NCI-H2227 (cell line): ENCODE data around the gene AFF3.
A peak's percentile ranks its signal among the peaks of the same experiment; 100 is the strongest.
"Not testable (repeated sequence)": the region's sequence is repeated elsewhere in the genome, so short reads cannot be mapped to it uniquely, and the experiment has no call there.

Experiments used
- DNase-seq: peaks from one replicate; lab custom pipeline; 2025; ENCODE audit not compliant: unreplicated experiment; lab: John Stamatoyannopoulos, UW

The AFF3 gene

GRCh38 chr2:99772591-99773331 is 369.6 kb downstream of the AFF3 start:
- DNase-seq: no peak

DNA sequence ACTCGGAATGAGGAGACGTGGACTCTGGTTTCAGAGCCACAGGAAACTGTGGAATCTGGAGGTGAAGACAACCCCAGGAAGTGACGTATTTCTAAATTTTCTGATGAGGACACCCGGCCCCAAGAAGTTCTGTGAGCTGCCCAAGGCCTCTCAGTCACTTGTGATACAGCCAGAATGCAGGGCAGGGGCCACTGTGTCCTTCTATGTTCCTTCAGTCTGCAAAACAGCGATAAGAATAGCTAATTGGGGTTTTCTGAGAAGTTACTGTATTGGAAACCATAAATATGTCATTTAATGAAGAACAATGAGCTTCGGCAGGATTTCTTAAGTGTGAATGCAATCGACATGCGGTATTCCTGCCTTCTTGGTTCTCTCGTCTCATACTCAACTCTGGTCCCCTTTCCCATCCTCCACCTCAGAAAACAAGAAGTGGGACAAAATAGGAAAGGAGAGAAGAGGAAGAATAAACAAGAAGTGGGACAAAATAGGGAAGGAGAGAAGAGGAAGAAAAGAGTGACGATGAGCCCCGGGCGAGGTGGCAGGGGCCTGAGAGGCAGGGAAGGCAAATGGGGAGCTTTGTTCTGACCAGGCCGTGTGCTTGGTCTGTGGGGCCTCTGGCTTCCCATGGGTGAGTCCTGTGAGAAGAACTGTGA is 370.6 kb downstream of the AFF3 start:
- DNase-seq: no peak

DNA sequence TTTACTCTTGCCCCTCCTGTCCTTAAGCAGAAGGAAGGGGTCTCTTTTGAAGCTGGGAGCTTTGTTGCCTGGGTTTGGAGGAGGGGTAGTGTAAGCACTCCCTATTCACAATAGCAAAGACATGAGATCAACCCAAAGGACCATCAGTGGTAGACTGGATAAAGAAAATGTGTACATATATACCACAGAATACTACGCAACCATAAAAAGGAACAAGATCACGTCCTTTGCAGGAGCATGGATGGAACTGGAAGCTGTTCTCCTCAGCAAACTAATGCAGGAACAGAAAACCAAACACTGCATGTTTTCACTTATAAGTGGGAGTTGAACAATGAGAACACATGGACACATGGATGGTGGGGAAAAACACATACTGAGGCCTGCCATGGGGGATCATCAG is 371.5 kb downstream of the AFF3 start:
- DNase-seq: no peak

DNA sequence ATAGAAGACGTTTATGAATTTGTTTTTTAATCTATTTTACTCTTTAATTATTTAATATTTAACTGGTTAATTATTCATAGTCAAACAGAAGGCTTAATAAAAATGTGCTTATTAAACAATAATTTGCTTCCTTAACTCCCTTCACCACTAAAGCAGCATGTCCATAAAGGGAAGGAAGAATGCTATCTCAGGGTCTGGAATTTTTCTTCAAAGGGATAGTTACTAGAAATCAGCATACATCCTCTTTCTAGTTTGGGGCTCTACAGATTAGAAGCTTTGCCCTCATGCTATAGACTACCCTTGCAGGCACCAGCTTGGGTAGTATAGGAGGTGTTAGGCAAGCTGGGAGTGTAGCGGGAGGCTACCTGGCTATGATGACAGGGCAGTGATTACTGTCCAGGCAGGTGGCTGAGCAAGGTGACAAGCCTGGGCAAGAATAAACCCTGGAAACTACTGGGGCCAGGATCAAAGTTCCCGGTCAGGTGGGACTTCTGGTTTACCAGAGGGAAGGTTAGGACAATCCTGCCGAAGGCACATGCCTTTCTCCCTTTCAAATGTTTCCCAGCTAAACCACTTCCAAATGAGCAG is 376.6 kb downstream of the AFF3 start:
- no peak for DNase-seq

DNA sequence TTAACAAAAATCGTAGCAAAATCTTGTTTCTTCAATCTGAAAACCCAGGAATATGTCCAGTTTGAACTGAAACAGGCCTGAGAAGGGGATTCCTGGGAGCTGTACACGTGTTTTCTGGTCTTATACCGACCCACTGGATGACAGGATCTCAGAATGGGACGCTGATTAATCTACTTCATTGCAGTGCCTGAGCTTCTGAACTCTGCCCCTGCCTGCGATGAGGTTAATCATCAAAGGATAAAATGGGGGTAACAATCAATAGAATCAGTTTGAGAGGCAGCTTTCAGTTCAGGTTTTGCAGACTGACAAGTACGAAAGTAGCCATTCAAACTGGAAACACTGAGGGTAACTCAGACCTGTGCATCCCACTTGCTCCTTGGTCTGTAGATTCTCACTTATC is 378.6 kb downstream of the AFF3 start:
- no peak for DNase-seq

- DNase-seq: no peak
Measured at GRCh38 chr2:99762714-99763113, 379.7 kb downstream of the AFF3 start.

DNA sequence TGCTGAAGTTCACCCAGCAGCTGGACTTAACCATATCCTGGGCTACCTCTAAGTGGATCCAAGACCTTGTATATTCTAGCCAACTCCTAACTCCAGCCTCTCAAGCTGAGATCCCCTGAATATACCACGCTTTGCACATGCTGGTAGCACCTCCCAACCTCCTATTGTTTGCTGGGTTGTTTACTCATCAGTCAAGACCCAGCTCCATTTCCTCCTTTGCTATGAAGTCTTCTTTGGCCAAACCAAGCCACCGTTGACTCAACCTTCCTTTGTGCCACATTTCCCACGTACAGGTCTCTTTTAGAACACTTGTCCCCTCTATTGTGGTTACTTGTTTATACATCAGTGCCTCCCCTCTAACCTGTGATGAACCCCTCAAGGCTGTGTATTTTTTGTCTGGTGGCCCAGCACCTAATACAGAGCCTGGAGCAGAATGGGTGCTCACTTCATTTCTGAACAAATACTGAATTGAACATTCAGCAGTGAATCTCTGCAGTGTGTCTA is 384.7 kb downstream of the AFF3 start:
- DNase-seq: no peak

DNA sequence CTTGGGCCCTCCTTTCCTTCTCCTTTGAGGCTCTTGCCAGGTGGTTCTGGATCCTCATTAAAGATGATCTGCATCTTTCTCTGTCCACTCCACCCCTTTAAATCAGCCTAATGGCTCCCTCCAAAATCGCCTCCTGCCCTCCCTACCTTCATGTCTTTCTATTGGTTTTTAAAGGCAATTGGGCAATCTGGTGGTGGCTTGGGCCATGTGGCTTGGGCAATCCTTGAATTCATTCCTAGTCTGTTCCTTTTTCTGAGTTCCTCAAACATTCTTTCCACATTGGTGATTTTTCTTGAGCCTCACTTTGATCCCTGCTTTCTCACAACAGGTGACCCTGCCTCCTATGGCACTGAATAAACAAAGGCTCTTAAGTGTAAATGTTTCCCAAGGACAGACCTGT is 386.3 kb downstream of the AFF3 start:
- DNase-seq: no peak

- DNase-seq: no peak
Measured at GRCh38 chr2:99754210-99754609, 388.2 kb downstream of the AFF3 start.

DNA sequence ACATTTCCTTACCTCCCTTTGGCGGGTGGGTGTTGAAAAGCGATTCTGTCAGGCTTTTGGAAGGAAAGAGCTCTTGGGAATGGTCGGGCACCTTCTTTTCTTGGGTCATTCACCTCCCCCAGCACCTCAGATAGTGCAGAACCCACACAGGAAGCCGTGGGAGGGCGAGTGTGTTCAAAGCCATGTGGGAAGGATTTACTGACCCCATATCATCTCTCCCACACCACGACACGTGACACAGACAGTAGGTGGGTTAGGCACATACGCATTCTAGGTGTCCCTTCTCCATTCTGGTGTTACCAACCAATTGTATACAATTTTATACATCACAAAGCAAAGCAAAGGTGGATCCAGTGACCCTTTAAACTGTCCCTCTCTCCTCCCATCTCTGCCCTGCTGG is 388.9 kb downstream of the AFF3 start:
- no peak for DNase-seq

GRCh38 chr2:99748344-99748743 is 394.0 kb downstream of the AFF3 start:
- DNase-seq: no peak

GRCh38 chr2:99747842-99748241 is 394.5 kb downstream of the AFF3 start:
- no peak for DNase-seq

- no peak for DNase-seq
Measured at GRCh38 chr2:99743146-99743545, 399.2 kb downstream of the AFF3 start.

- no peak for DNase-seq
Measured at GRCh38 chr2:99737537-99737936, 404.9 kb downstream of the AFF3 start.

DNA sequence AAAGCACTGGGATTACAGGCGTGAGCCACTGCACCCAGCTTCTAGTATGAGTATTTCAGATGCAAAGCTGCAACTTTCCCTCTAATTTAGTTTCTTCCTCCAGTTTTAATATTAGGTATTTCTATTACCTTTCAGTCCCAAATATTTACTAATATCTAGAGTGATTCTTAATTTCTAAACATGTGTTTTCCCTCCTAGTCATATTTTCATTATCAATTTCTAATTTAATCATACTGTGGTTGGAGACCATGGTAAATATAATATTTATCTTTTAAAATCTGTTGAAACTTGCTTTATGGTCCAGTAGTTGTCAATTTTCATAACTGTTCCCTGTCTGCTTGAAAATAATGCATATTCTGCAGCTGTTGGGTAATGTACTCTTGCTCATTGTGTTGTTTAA is 406.6 kb downstream of the AFF3 start:
- no peak for DNase-seq

DNA sequence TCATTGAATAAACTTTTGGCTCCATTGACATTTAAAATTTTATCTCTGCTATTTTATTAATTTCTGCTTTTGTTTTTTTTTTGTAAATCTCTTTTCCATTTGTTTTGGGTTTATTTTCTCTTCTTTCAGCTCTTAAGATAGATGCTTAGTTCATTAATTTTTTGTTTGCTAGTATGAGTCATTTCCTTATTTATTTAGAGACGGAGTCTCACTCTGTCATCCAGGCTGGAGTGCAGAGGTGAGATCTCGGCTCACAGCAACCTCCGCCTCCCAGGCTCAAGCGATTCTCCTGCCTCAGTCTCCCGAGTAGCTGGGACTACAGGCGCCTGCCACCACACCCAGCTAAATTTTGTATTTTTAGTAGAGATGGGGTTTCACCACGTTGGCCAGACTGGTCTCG is 407.1 kb downstream of the AFF3 start:
- not testable (repeated sequence) for DNase-seq

DNA sequence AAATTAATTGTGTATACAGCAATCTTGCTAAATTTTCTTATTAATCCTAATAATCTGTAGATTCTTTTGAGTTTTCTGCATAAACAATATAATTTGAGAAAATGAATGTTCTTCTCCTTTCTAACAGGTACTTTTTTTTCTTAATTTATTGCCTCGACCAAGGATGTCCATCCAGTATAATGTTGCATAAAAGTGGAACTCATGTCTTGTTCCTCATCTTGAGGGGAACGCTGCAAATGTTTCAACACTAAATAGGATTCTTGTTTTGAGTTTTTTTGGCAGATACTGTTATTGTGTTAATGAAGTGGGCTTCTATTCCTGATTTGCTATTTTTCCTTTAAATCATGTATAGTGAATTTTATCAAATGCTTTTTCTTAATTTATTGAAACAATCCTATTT is 408.2 kb downstream of the AFF3 start:
- DNase-seq: no peak

- DNase-seq: peak; percentile 34
Measured at GRCh38 chr2:99729104-99730025, 413.0 kb downstream of the AFF3 start.

DNA sequence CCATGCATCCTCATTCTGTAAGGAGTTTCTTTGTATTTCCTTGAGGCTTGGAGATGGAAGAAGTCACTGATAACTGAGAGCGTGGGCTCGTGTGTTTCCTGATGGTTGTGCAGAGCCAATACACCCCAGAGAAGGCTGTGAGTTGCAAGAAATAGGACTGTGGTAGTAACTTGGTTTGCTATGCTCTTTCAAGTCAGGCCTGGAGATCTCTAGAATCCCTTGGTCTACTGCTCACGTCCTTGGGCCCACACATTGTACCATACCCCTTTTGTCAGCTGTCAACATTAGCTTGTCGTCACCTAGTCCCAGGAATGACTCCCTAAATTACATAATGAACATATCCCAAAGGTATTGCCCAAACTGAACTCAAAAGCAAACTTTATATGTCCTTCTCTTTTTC is 414.2 kb downstream of the AFF3 start:
- no peak for DNase-seq

DNA sequence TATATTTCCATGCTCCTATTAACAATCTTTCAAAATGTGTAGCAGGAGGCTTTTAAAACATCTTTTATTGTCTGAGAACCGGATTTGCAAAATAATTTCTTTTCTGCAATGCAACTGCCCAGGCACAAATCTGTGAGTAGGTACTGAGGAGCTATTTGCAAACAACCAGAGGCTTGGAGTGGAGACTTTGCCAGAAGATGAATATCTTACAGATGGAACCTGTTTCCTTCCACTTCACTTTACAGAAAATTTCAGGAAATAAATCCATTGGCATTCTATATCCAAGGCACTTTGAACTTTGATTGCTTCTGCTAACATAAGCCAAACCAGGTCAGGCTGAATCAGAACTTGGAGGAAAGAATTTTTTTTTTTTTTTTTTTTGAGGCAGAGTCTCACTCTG is 415.2 kb downstream of the AFF3 start:
- DNase-seq: no peak

DNA sequence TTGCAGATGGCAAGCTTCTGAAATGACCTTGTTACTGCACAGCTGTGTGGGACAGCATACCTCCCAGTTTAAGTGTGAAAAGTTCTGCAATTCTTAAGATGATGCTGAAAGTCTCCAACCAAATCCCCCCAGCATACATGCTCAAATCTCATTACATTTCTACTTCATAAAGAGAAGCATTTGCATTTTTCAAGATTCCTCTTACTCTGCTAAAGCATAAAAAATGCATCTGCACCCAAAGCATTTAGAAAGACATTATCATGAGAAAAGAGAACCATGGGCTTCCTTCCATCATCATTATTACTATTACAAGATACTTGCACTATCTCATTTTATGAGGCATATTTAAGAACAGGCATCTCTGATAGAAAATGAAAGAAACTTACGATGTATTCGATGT is 415.7 kb downstream of the AFF3 start:
- DNase-seq: no peak
